AG08396 (cell line): ENCODE results near the gene THSD4.

ENCODE experiments used
- DNase-seq: peaks from one replicate; pipeline ENCODE4 v3.0.0; 2012; ENCODE audit warnings: low spot score, mixed read lengths

Gene THSD4

GRCh38 chr15:71784719-71785118 lies 669.4 kb downstream of the THSD4 start:
- no peak for DNase-seq

GRCh38 chr15:71785996-71786395 lies 670.7 kb downstream of the THSD4 start:
- no peak for DNase-seq

GRCh38 chr15:71786673-71787072 lies 671.4 kb downstream of the THSD4 start:
- no peak for DNase-seq

- no peak for DNase-seq
Observed at GRCh38 chr15:71788646-71789579, 673.6 kb downstream of the THSD4 start.

- DNase-seq = no peak
Observed at GRCh38 chr15:71789616-71790015, 674.3 kb downstream of the THSD4 start.

GRCh38 chr15:71790081-71790480 lies 674.8 kb downstream of the THSD4 start:
- DNase-seq = no peak

GRCh38 chr15:71791975-71792374 lies 676.7 kb downstream of the THSD4 start:
- DNase-seq = no peak

- DNase-seq = peak; percentile 65
Observed at GRCh38 chr15:71792521-71792920, 677.2 kb downstream of the THSD4 start.

- DNase-seq = no peak
Observed at GRCh38 chr15:71798641-71799040, 683.4 kb downstream of the THSD4 start.

- no peak for DNase-seq
Observed at GRCh38 chr15:71800190-71800589, 684.9 kb downstream of the THSD4 start.

GRCh38 chr15:71800835-71801745 lies 685.8 kb downstream of the THSD4 start:
- peak; percentile 78 for DNase-seq

GRCh38 chr15:71801935-71802655 lies 686.8 kb downstream of the THSD4 start:
- no peak for DNase-seq

- DNase-seq = no peak
Observed at GRCh38 chr15:71802770-71803169, 687.5 kb downstream of the THSD4 start.

- DNase-seq = no peak
Observed at GRCh38 chr15:71804226-71804625, 689.0 kb downstream of the THSD4 start.

GRCh38 chr15:71804695-71805470 lies 689.6 kb downstream of the THSD4 start:
- no peak for DNase-seq

GRCh38 chr15:71806452-71806931 lies 691.2 kb downstream of the THSD4 start:
- peak; percentile 49 for DNase-seq

- DNase-seq = no peak
Observed at GRCh38 chr15:71807125-71807629, 691.9 kb downstream of the THSD4 start.

- DNase-seq = no peak
Observed at GRCh38 chr15:71807691-71808091, 692.4 kb downstream of the THSD4 start.

- no peak for DNase-seq
Observed at GRCh38 chr15:71808311-71809020, 693.2 kb downstream of the THSD4 start.

GRCh38 chr15:71809346-71809745 lies 694.1 kb downstream of the THSD4 start:
- DNase-seq = no peak
